ENCODE results near the gene BTN2A1. TPM values are rescaled to one million over a fixed set of nuclear protein-coding genes. Genes with fewer than 3 reads are reported as not detected.

Gene BTN2A1
- total and polyA plus RNA-seq, 10 of the 15 experiments (the other 5 are each of a cell fraction or from before 2014, with no cell fraction given): 8.2 to 28.0 (median 15.8) TPM

GRCh38 chr6:26447257-26447656 is 10.5 kb upstream of the BTN2A1 start:
- Histone ChIP-seq H3K4me2 (ENCODE audit: control insufficient read depth, insufficient read depth) (no peak overlapping the region), H3K9me3 (replicated peaks; ENCODE audit: control insufficient read depth, insufficient read depth, low read length) (no peaks in the 10 kb centered on the region), H3K79me2 (ENCODE audit: control insufficient read depth, insufficient read depth, low read length) (no peaks in the 10 kb centered on the region), H3K9ac (ENCODE audit: control insufficient read depth, insufficient read depth, low read length) (no peak overlapping the region), H2AFZ (ENCODE audit: control insufficient read depth, low read depth, low read length) (no peak overlapping the region), H4K20me1 (ENCODE audit: control insufficient read depth, insufficient read depth) (no peaks in the 10 kb centered on the region), H3K36me3 (ENCODE audit: control insufficient read depth in 2 of 2, insufficient read depth in 2 of 2, low read length in 1 of 2) (peaks cover 0 to 21% of the 10 kb centered on the region in 2 experiments; a peak in 2 of 4 replicates), H3K4me3 (no peak overlapping the region), H3K27me3 (replicated peaks in 1 of 2; ENCODE audit: control insufficient read depth in 2 of 2, insufficient read depth in 2 of 2, low read length in 1 of 2) (no peaks in the 10 kb centered on the region), H3K4me1 (ENCODE audit: control insufficient read depth, insufficient read depth, low read length) (peaks cover 21% of the 10 kb centered on the region), H3K27ac (ENCODE audit: control insufficient read depth, insufficient read depth) (no peak overlapping the region)
- in situ Hi-C loops (cut with MboI): no loop called here
- WGBS (ENCODE audit: insufficient coverage, insufficient replicate concordance, low lambda C conversion rate, missing lambda C conversion rate): 100% methylated on average over 5 of the region's 5 CpGs
- ATAC-seq: no peak
- intact Hi-C loops (cut with micrococcal nuclease; ENCODE audit: unreplicated experiment): loop anchor here (5.0 kb wide), 1 partner anchor 85 kb away; no protein-coding TSS in a partner anchor
- no peak for TF ChIP-seq YBX1 (IDR thresholded peaks at IDR 0.05)
- no peak for DNase-seq (ENCODE audit: low read depth, low spot score)
- SMC1A ChIA-PET (ENCODE audit: uncharacterized antibody, unreplicated experiment): interaction anchor here (1.0 to 2.8 kb wide), 3 partner anchors 8 to 65 kb away, joined by 3 to 25 read pairs (median 4); partner anchors contain the start of gene BTN2A2
- RAD21 ChIA-PET (ENCODE audit: unreplicated experiment): no interaction called here
- CTCF ChIA-PET: no interaction called here
- no TSS peak for BruUV-seq (replicated peaks)
- POLR2A ChIA-PET: interaction anchor here (3.4 kb wide), 1 partner anchor 28 kb away, joined by 38 read pairs; no protein-coding TSS in a partner anchor
- FAIRE-seq: no peak

GRCh38 chr6:26450240-26450639 is 7.5 kb upstream of the BTN2A1 start:
- Histone ChIP-seq H2AFZ (ENCODE audit: control insufficient read depth, low read depth, low read length) (no peak overlapping the region), H3K9me3 (replicated peaks; ENCODE audit: control insufficient read depth, insufficient read depth, low read length) (no peaks in the 10 kb centered on the region), H3K9ac (ENCODE audit: control insufficient read depth, insufficient read depth, low read length) (no peak overlapping the region), H3K27me3 (replicated peaks in 1 of 2; ENCODE audit: control insufficient read depth in 2 of 2, insufficient read depth in 2 of 2, low read length in 1 of 2) (no peaks in the 10 kb centered on the region), H3K4me1 (ENCODE audit: control insufficient read depth, insufficient read depth, low read length) (peaks cover 17% of the 10 kb centered on the region), H3K4me3 (no peak overlapping the region), H3K36me3 (ENCODE audit: control insufficient read depth in 2 of 2, insufficient read depth in 2 of 2, low read length in 1 of 2) (peaks cover 0 to 15% of the 10 kb centered on the region in 2 experiments; a peak in 2 of 4 replicates), H4K20me1 (ENCODE audit: control insufficient read depth, insufficient read depth) (no peaks in the 10 kb centered on the region), H3K79me2 (ENCODE audit: control insufficient read depth, insufficient read depth, low read length) (no peaks in the 10 kb centered on the region), H3K27ac (ENCODE audit: control insufficient read depth, insufficient read depth) (no peak overlapping the region), H3K4me2 (ENCODE audit: control insufficient read depth, insufficient read depth) (no peak overlapping the region)
- RAD21 ChIA-PET (ENCODE audit: unreplicated experiment): interaction anchor here (1.2 kb wide), 1 partner anchor 24 kb away, joined by 4 read pairs; no protein-coding TSS in a partner anchor
- ATAC-seq: no peak
- no peak for DNase-seq (ENCODE audit: low read depth, low spot score)
- FAIRE-seq: no peak
- CTCF ChIA-PET: no interaction called here
- BruUV-seq (replicated peaks): no TSS peak
- no peak for TF ChIP-seq E2F4 (IDR thresholded peaks at IDR 0.05; ENCODE audit: low read depth, low read length)
- no peak for TF ChIP-seq PBX3 (IDR thresholded peaks at IDR 0.05; ENCODE audit: insufficient replicate concordance, low read depth, low read length)
- no peak for TF ChIP-seq ZNF24 (IDR thresholded peaks at IDR 0.05)
- TF ChIP-seq PML (IDR thresholded peaks at IDR 0.05; ENCODE audit: low read length): no peak
- TF ChIP-seq CHD2 (IDR thresholded peaks at IDR 0.05; ENCODE audit: borderline replicate concordance, low read depth, low read length): no peak
- no peak for TF ChIP-seq MTA2 (IDR thresholded peaks at IDR 0.05; ENCODE audit: low read depth)
- no peak for TF ChIP-seq REST (IDR thresholded peaks at IDR 0.05; ENCODE audit: low read depth, low read length)
- no peak for TF ChIP-seq NR2F1 (conservative IDR thresholded peaks at IDR 0.05)
- in situ Hi-C loops (cut with MboI) (no loop called here), intact Hi-C loops (cut with micrococcal nuclease; ENCODE audit: unreplicated experiment) (no loop called here)
- 98% methylated on average over 3 of the region's 3 CpGs for WGBS (ENCODE audit: insufficient coverage, insufficient replicate concordance, low lambda C conversion rate, missing lambda C conversion rate)
- POLR2A ChIA-PET: interaction anchor here (1.7 kb wide), 1 partner anchor 11 kb away, joined by 4 read pairs; no protein-coding TSS in a partner anchor
- SMC1A ChIA-PET (ENCODE audit: uncharacterized antibody, unreplicated experiment): no interaction called here

Data from GM12878 (cell line).